Prostate gland (tissue), 2 donors: ENCODE results near the gene ACKR3.

Experiments
- CTCF ChIP-seq, 4 experiments: fragments of 200-600 bp in 2 of 4; fragments of 450-650 bp in 2 of 4; sonication (generic) in 2 of 4; IDR thresholded peaks; 1 replicate in 3 of 4; 2 replicates in 1 of 4; pipeline ENCODE4 v1.5.1; 2016 to 2019; ENCODE audit warnings: antibody characterized with exemption in 4 of 4, mild to moderate bottlenecking in 2 of 4, moderate library complexity in 2 of 4
- POLR2A ChIP-seq: fragments of 450-650 bp; IDR thresholded peaks from one replicate; pipeline ENCODE4 v1.6.1; 2016; ENCODE audit warnings: antibody characterized with exemption, mild to moderate bottlenecking

- TF ChIP-seq CTCF (IDR thresholded peaks at IDR 0.05) (no peak), POLR2A (no peak)
Observed at GRCh38 chr2:236571145-236571544, 1.5 kb downstream of the ACKR3 start.
